HepG2 (cell line): Measurements from ENCODE around the gene TALDO1. TPM values are rescaled to one million over a fixed set of nuclear protein-coding genes. Genes with fewer than 3 reads are reported as not detected.
A peak's percentile ranks its signal among the peaks of the same experiment; 100 is the strongest.

ENCODE experiments used
- CBFB ChIP-seq: sonication (generic); formaldehyde crosslinking; IDR thresholded peaks from 2 replicates; pipeline ENCODE4 v1.4.0; 2020; ENCODE audit warnings: missing genetic modification reagents
- CREB3 ChIP-seq: sonication (generic); formaldehyde crosslinking; IDR thresholded peaks from 2 replicates; pipeline ENCODE4 v1.5.0; 2020; ENCODE audit warnings: missing genetic modification reagents
- DR1 ChIP-seq: sonication (generic); formaldehyde crosslinking; IDR thresholded peaks from 2 replicates; pipeline ENCODE4 v1.8.0; 2021; ENCODE audit warnings: mild to moderate bottlenecking, missing genetic modification reagents, inconsistent platforms
- EHMT2 ChIP-seq: fragments of 200-600 bp; sonication (generic); IDR thresholded peaks from 2 replicates; pipeline ENCODE4 v1.7.0; 2017; ENCODE audit warnings: antibody characterized with exemption, low read depth, low read length, borderline replicate concordance
- ETV5 ChIP-seq: IDR thresholded peaks from 2 replicates; pipeline ENCODE4 v1.6.1; 2018; ENCODE audit warnings: missing biosample characterization, missing genetic modification reagents, inconsistent platforms, borderline replicate concordance
- ETV6 ChIP-seq: sonication (generic); formaldehyde crosslinking; conservative IDR thresholded peaks from 2 replicates; pipeline ENCODE4 v1.4.0; 2020; ENCODE audit warnings: missing genetic modification reagents
- GMEB1 ChIP-seq: sonication (generic); formaldehyde crosslinking; IDR thresholded peaks from 2 replicates; pipeline ENCODE4 v1.5.1; 2020; ENCODE audit warnings: missing genetic modification reagents, mild to moderate bottlenecking, borderline replicate concordance
- IRX3 ChIP-seq: sonication (generic); formaldehyde crosslinking; IDR thresholded peaks from 2 replicates; pipeline ENCODE4 v1.8.1; 2023; ENCODE audit warnings: mild to moderate bottlenecking, low read depth, missing genetic modification reagents, borderline replicate concordance
- MED8 ChIP-seq: sonication (generic); formaldehyde crosslinking; IDR thresholded peaks from 2 replicates; pipeline ENCODE4 v1.8.1; 2023; ENCODE audit warnings: mild to moderate bottlenecking, missing genetic modification reagents; ENCODE audit not compliant: insufficient replicate concordance
- NR2C2 ChIP-seq: sonication (generic); formaldehyde crosslinking; IDR thresholded peaks from 2 replicates; pipeline ENCODE4 v1.4.0; 2020; ENCODE audit warnings: missing genetic modification reagents, mild to moderate bottlenecking, moderate library complexity, borderline replicate concordance
- PHF8 ChIP-seq: sonication (generic); formaldehyde crosslinking; IDR thresholded peaks from 2 replicates; pipeline ENCODE4 v1.5.0; 2020; ENCODE audit warnings: missing genetic modification reagents
- RBFOX2 ChIP-seq: fragments of 200-400 bp; formaldehyde crosslinking; IDR thresholded peaks from 2 replicates; pipeline ENCODE4 v1.6.1; 2017; ENCODE audit warnings: low read depth, mild to moderate bottlenecking, low read length
- SNAPC5 ChIP-seq: sonication (generic); formaldehyde crosslinking; IDR thresholded peaks from 2 replicates; pipeline ENCODE4 v1.8.1; 2023; ENCODE audit warnings: mild to moderate bottlenecking, missing genetic modification reagents, borderline replicate concordance
- TFDP1 ChIP-seq: IDR thresholded peaks from 2 replicates; pipeline ENCODE4 v1.6.1; 2016; ENCODE audit warnings: missing compliant biosample characterization, missing genetic modification reagents, borderline replicate concordance
- TSC22D2 ChIP-seq: sonication (generic); formaldehyde crosslinking; IDR thresholded peaks from 2 replicates; pipeline ENCODE4 v1.5.1; 2020; ENCODE audit warnings: missing genetic modification reagents, mild to moderate bottlenecking, borderline replicate concordance
- ZNF234 ChIP-seq: sonication (generic); formaldehyde crosslinking; conservative IDR thresholded peaks from 2 replicates; pipeline ENCODE4 v1.5.1; 2020; ENCODE audit warnings: mild to moderate bottlenecking, missing genetic modification reagents
- ZNF30 ChIP-seq: sonication (generic); formaldehyde crosslinking; IDR thresholded peaks from 2 replicates; pipeline ENCODE4 v1.5.0; 2020; ENCODE audit warnings: mild to moderate bottlenecking, missing genetic modification reagents
- ZNF34 ChIP-seq: sonication (generic); formaldehyde crosslinking; IDR thresholded peaks from 2 replicates; pipeline ENCODE4 v1.4.0; 2020; ENCODE audit warnings: mild to moderate bottlenecking, missing genetic modification reagents, borderline replicate concordance
- ZNF562 ChIP-seq: sonication (generic); formaldehyde crosslinking; IDR thresholded peaks from 2 replicates; pipeline ENCODE4 v1.8.0; 2022; ENCODE audit warnings: missing genetic modification reagents, borderline replicate concordance
- ZNF614 ChIP-seq: IDR thresholded peaks from 2 replicates; pipeline ENCODE4 v1.6.1; 2018; ENCODE audit warnings: missing biosample characterization, missing genetic modification reagents, inconsistent platforms, borderline replicate concordance
- ZNF652 ChIP-seq: IDR thresholded peaks from 2 replicates; pipeline ENCODE4 v1.6.1; 2016; ENCODE audit warnings: low read depth, borderline replicate concordance
- ZNF800 ChIP-seq: sonication (generic); formaldehyde crosslinking; IDR thresholded peaks from 2 replicates; pipeline ENCODE4 v1.4.0; 2020; ENCODE audit warnings: missing genetic modification reagents
- ZSCAN31 ChIP-seq: sonication (generic); formaldehyde crosslinking; IDR thresholded peaks from 2 replicates; pipeline ENCODE4 v1.5.0; 2020; ENCODE audit warnings: low read depth, mild to moderate bottlenecking, missing genetic modification reagents
- polyA plus RNA-seq, 8 experiments: library from polyadenylated mRNA; depleted of rRNA in 3 of 8; stranded (reverse) in 7 of 8; unstranded in 1 of 8; fragments of >200 nt; fragmentation: Illumina TruSeq in 4 of 8; extraction: Trizol in 4 of 8; gene quantifications; 2 replicates each; pipeline versions ENCODE4 v1.2.1 to v1.2.3, GENCODE V29; 2011 to 2016; ENCODE audit warnings: low read depth in 4 of 8, missing spikeins in 1 of 8, mixed read lengths in 1 of 8; ENCODE audit not compliant: insufficient read depth in 1 of 8
- total RNA-seq, 5 experiments: library from RNA; depleted of rRNA; stranded (reverse); fragments of >200 nt; fragmentation: Illumina TruSeq; extraction: Trizol; gene quantifications; 2 replicates each; pipeline ENCODE4 v1.2.3, GENCODE V29; 2016; ENCODE audit warnings: low read depth in 1 of 5

The TALDO1 gene
- total and polyA plus RNA-seq, 2 of the 13 experiments (the other 11 are each of a cell fraction or from before 2014, with no cell fraction given): 107 to 240 TPM

- TF ChIP-seq ZNF614 (CRISPR knock-in tag): no peak
- peak; percentile 79 for TF ChIP-seq DR1 (CRISPR knock-in tag)
- 0 out of 2 replicates have a peak, but pooled peaks have one; percentile 85 for TF ChIP-seq ZNF234
- peak; percentile 95 for TF ChIP-seq PHF8 (CRISPR knock-in tag)
- TF ChIP-seq MED8 (CRISPR knock-in tag): peak; percentile 59
- TF ChIP-seq CREB3 (CRISPR knock-in tag): peak; percentile 10; the same call in 1 of the 2 replicates
- peak; percentile 49; the same call in 1 of the 2 replicates for TF ChIP-seq NR2C2
- TF ChIP-seq EHMT2: no peak
- TF ChIP-seq IRX3 (CRISPR knock-in tag): peak; percentile 59; the same call in 1 of the 2 replicates
- 0 out of 2 replicates have a peak, but pooled peaks have one; percentile 22 for TF ChIP-seq ETV5
- no peak for TF ChIP-seq CBFB (CRISPR knock-in tag)
- TF ChIP-seq ZNF34 (CRISPR knock-in tag): peak; percentile 50; the same call in 1 of the 2 replicates
- no peak for TF ChIP-seq ETV6 (CRISPR knock-in tag)
- TF ChIP-seq ZNF800: peak; percentile 30; the same call in 1 of the 2 replicates
- peak; percentile 75; the same call in 1 of the 2 replicates for TF ChIP-seq TSC22D2 (CRISPR knock-in tag)
- peak; percentile 70; the same call in 1 of the 2 replicates for TF ChIP-seq GMEB1 (CRISPR knock-in tag)
- no peak for TF ChIP-seq SNAPC5
- no peak for TF ChIP-seq ZNF652 (CRISPR knock-in tag)
- peak; percentile 77; the same call in 1 of the 2 replicates for TF ChIP-seq ZSCAN31 (CRISPR knock-in tag)
- TF ChIP-seq ZNF562 (CRISPR knock-in tag): no peak
- TF ChIP-seq RBFOX2: peak; percentile 90
- TF ChIP-seq ZNF30 (CRISPR knock-in tag): no peak
- peak; percentile 84; the same call in 1 of the 2 replicates for TF ChIP-seq TFDP1 (CRISPR knock-in tag)
Observed at GRCh38 chr11:747158-748006, at the start of gene TALDO1 (continued).
